Measurements from ENCODE around the gene SHD.
"Not testable (repeated sequence)": the region's sequence is repeated elsewhere in the genome, so short reads cannot be mapped to it uniquely, and the experiment has no call there.

SHD gene

GRCh38 chr19:4327252-4327876 is 48.3 kb downstream of the SHD start:
- peak; percentile 66 for DNase-seq (ENCODE audit: low spot score)

- no peak for DNase-seq (ENCODE audit: low spot score)
Measured at GRCh38 chr19:4327877-4328242, 48.8 kb downstream of the SHD start.

- DNase-seq (ENCODE audit: low spot score) = peak; percentile 96
Measured at GRCh38 chr19:4328243-4328990, 49.4 kb downstream of the SHD start.

GRCh38 chr19:4328991-4329681 is 50.1 kb downstream of the SHD start:
- DNase-seq (ENCODE audit: low spot score) = not testable (repeated sequence)

GRCh38 chr19:4329858-4330257 is 50.8 kb downstream of the SHD start:
- DNase-seq (ENCODE audit: low spot score) = no peak

- no peak for DNase-seq (ENCODE audit: low spot score)
Measured at GRCh38 chr19:4334929-4335570, 56.0 kb downstream of the SHD start.

- DNase-seq (ENCODE audit: low spot score) = no peak
Measured at GRCh38 chr19:4337906-4338440, 58.9 kb downstream of the SHD start.

- no peak for DNase-seq (ENCODE audit: low spot score)
Measured at GRCh38 chr19:4338441-4339355, 59.6 kb downstream of the SHD start, which contains the start of gene STAP2. STAP2 (minus strand) TSS chr19:4338827; CDS start chr19:4338753, 74 bp downstream.

Measured in CD4-positive, alpha-beta T cell treated with Interleukin-2 at 100 ng/mL for 4 hours (primary cell).